ENCODE measurements around the gene RHBDL1. TPM values are rescaled to one million over a fixed set of nuclear protein-coding genes. Genes with fewer than 3 reads are reported as not detected.

Gene RHBDL1
- total and polyA plus RNA-seq, 10 of the 15 experiments (the other 5 are each of a cell fraction or from before 2014, with no cell fraction given) = 0.04 to 1.3 (median 0.65) TPM; not detected in 5

DNA sequence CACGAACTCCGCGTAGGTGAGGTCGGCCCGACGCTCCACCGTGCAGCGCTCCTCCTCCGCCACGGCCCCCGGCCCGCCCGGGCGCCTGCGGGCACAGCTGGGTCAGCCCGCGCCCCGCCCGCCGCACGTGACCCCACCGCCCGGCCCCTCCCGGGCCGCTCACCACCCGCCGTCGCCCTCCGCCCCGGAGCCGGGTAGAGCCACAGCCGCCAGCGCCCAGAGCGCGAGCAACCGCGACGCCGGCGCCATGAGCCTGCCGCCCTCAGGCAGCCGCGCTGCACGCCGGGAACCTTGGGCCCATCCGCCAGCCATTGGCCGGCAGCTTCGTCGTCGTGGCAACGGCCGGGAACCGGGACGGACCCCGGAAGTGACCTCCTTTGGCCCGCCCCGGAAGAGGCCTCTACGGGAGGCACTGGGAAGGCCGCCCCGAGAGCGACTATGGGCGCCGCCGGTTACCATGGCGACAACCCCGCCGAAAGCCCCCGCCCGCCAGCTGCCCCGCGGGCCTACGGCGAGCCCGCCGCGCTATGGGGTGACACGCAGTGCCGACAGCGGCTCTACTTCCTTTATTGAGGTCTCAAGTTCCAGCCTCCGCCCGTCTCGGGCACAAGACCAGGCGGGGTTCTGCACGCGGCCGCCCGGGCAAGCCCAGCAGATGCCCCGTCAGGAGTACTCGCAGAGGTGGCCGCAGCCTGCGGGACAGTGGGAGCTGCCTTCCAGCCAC lies 8.8 kb downstream of the RHBDL1 start, which contains the start of gene JMJD8:
Gene JMJD8 (minus strand): TSS at position 264 of the 724 bp plus-strand sequence. CDS start 15 bp downstream, at position 249.
- no TSS peak for BruUV-seq (replicated peaks)
- in situ Hi-C loops (cut with MboI) = no loop called here
- H3K4me1 ChIP-seq (ENCODE audit: control insufficient read depth, insufficient read depth, low read length) = peaks cover 16% of the 10 kb centered on the region
- ATAC-seq (peak; percentile 86), DNase-seq (ENCODE audit: low read depth, low spot score) (no peak), FAIRE-seq (peak; percentile 94)
- peak within 1 kb of the TSS; percentile 67 for H3K4me3 ChIP-seq
- H3K9me3 ChIP-seq (replicated peaks; ENCODE audit: control insufficient read depth, insufficient read depth, low read length) = no peaks in the 10 kb centered on the region
- SMC1A ChIA-PET (ENCODE audit: uncharacterized antibody, unreplicated experiment) = no interaction called here
- peak within 1 kb of the TSS; percentile 37; the same call in 1 of the 2 replicates for H2AFZ ChIP-seq (ENCODE audit: control insufficient read depth, low read depth, low read length)
- H3K9ac ChIP-seq (ENCODE audit: control insufficient read depth, insufficient read depth, low read length) = peak within 1 kb of the TSS; percentile 61
- peaks cover 6% of the 10 kb centered on the region; the same call in 1 of the 2 replicates for H4K20me1 ChIP-seq (ENCODE audit: control insufficient read depth, insufficient read depth)
- WGBS (ENCODE audit: insufficient coverage, insufficient replicate concordance, low lambda C conversion rate, missing lambda C conversion rate) = 2% methylated on average over 66 of the region's 91 CpGs
- H3K79me2 ChIP-seq (ENCODE audit: control insufficient read depth, insufficient read depth, low read length) = peaks cover 26% of the 10 kb centered on the region
- H3K4me2 ChIP-seq (ENCODE audit: control insufficient read depth, insufficient read depth) = peak within 1 kb of the TSS; percentile 90
- peaks cover 6 to 14% of the 10 kb centered on the region in 2 experiments; a peak in 2 of 4 replicates for H3K36me3 ChIP-seq (ENCODE audit: control insufficient read depth in 2 of 2, insufficient read depth in 2 of 2, low read length in 1 of 2)
- H3K27ac ChIP-seq (ENCODE audit: control insufficient read depth, insufficient read depth) = peak within 1 kb of the TSS; percentile 44; the same call in 1 of the 2 replicates
- POLR2A ChIA-PET = interaction anchor here (0.6 to 1.0 kb wide), 2 partner anchors 11 to 30 kb away, joined by 3 to 5 read pairs; no protein-coding TSS in a partner anchor
- CTCF ChIA-PET = interaction anchor here (0.8 kb wide), 1 partner anchor 36 kb away, joined by 3 read pairs; no protein-coding TSS in a partner anchor
- no peaks in the 10 kb centered on the region for H3K27me3 ChIP-seq (replicated peaks in 1 of 2; ENCODE audit: control insufficient read depth in 2 of 2, insufficient read depth in 2 of 2, low read length in 1 of 2)
- intact Hi-C loops (cut with micrococcal nuclease; ENCODE audit: unreplicated experiment) = loop anchor here (2.0 to 5.0 kb wide), 3 partner anchors 37 to 157 kb away; partner anchors contain the start of genes ANTKMT, CAPN15 and METTL26
- RAD21 ChIA-PET (ENCODE audit: unreplicated experiment) = no interaction called here
- TF ChIP-seq TCF12 (IDR thresholded peaks at IDR 0.05; ENCODE audit: low read depth, low read length) (0 out of 2 replicates have a peak, but pooled peaks have one; percentile 32), NFXL1 (IDR thresholded peaks at IDR 0.05; ENCODE audit: borderline replicate concordance) (no peak), IRF4 (IDR thresholded peaks at IDR 0.05; ENCODE audit: low read depth, low read length) (no peak), EP300 (IDR thresholded peaks at IDR 0.05; ENCODE audit: borderline replicate concordance in 1 of 2, control insufficient read depth in 1 of 2, low read depth in 2 of 2, low read length in 2 of 2) (no peak), FOXM1 (IDR thresholded peaks at IDR 0.05; ENCODE audit: low read depth, low read length) (no peak), CHD1 (IDR thresholded peaks at IDR 0.05; ENCODE audit: low read depth, low read length) (no peak), SIX5 (IDR thresholded peaks at IDR 0.05; ENCODE audit: low read depth, low read length, severe bottlenecking) (peak; percentile 53), IRF5 (IDR thresholded peaks at IDR 0.05; ENCODE audit: borderline replicate concordance) (no peak), SP1 (IDR thresholded peaks at IDR 0.05; ENCODE audit: low read depth, low read length) (peak; percentile 66), MTA3 (IDR thresholded peaks at IDR 0.05; ENCODE audit: borderline replicate concordance, low read length) (no peak), RAD51 (IDR thresholded peaks at IDR 0.05) (no peak)
- TF ChIP-seq, protein P1, sequence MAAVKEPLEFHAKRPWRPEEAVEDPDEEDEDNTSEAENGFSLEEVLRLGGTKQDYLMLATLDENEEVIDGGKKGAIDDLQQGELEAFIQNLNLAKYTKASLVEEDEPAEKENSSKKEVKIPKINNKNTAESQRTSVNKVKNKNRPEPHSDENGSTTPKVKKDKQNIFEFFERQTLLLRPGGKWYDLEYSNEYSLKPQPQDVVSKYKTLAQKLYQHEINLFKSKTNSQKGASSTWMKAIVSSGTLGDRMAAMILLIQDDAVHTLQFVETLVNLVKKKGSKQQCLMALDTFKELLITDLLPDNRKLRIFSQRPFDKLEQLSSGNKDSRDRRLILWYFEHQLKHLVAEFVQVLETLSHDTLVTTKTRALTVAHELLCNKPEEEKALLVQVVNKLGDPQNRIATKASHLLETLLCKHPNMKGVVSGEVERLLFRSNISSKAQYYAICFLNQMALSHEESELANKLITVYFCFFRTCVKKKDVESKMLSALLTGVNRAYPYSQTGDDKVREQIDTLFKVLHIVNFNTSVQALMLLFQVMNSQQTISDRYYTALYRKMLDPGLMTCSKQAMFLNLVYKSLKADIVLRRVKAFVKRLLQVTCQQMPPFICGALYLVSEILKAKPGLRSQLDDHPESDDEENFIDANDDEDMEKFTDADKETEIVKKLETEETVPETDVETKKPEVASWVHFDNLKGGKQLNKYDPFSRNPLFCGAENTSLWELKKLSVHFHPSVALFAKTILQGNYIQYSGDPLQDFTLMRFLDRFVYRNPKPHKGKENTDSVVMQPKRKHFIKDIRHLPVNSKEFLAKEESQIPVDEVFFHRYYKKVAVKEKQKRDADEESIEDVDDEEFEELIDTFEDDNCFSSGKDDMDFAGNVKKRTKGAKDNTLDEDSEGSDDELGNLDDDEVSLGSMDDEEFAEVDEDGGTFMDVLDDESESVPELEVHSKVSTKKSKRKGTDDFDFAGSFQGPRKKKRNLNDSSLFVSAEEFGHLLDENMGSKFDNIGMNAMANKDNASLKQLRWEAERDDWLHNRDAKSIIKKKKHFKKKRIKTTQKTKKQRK (IDR thresholded peaks at IDR 0.05; ENCODE audit: low read depth, low read length) = no peak
- TF ChIP-seq, protein P2, sequence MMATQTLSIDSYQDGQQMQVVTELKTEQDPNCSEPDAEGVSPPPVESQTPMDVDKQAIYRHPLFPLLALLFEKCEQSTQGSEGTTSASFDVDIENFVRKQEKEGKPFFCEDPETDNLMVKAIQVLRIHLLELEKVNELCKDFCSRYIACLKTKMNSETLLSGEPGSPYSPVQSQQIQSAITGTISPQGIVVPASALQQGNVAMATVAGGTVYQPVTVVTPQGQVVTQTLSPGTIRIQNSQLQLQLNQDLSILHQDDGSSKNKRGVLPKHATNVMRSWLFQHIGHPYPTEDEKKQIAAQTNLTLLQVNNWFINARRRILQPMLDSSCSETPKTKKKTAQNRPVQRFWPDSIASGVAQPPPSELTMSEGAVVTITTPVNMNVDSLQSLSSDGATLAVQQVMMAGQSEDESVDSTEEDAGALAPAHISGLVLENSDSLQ (IDR thresholded peaks at IDR 0.05) = peak; percentile 64; the same call in 1 of the 2 replicates
